A673 (cell line): ENCODE results near the gene RBM25.

Source experiments
- EZH2 ChIP-seq: fragments of 200-600 bp; sonication (generic); IDR thresholded peaks from 2 replicates; pipeline ENCODE4 v1.6.1; 2017; ENCODE audit warnings: borderline replicate concordance, low read depth, mild to moderate bottlenecking, mixed read lengths, antibody characterized with exemption, low read length; ENCODE audit not compliant: poor library complexity, severe bottlenecking
- TF ChIP-seq, protein P1 (sequence below): fragments of 300-800, 200-600 bp; sonication (generic); conservative IDR thresholded peaks from 2 replicates; pipeline ENCODE4 v1.5.1; 2017; ENCODE audit warnings: low read depth, mild to moderate bottlenecking, antibody characterized with exemption, low read length, moderate library complexity, mixed read lengths

DNA sequence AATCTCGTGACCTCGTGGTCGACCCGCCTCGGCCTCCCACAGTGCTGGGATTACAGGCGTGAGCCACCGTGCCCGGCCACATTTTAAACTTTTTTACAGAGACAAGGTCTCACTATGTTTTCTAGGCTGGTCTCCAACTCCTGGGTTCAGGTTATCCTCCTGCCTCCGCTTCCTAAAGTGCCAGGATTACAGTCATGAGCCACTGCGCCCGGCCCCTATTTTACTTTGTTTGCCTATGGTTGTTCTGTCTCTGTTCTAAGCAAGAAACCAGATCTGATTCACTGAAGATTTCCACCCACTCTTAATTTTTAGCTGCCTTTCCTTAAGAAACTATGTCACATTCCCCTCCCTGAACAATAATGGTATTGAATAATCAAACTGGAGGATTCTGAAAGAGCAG is 39.1 kb downstream of the RBM25 start:
- TF ChIP-seq, protein P1, sequence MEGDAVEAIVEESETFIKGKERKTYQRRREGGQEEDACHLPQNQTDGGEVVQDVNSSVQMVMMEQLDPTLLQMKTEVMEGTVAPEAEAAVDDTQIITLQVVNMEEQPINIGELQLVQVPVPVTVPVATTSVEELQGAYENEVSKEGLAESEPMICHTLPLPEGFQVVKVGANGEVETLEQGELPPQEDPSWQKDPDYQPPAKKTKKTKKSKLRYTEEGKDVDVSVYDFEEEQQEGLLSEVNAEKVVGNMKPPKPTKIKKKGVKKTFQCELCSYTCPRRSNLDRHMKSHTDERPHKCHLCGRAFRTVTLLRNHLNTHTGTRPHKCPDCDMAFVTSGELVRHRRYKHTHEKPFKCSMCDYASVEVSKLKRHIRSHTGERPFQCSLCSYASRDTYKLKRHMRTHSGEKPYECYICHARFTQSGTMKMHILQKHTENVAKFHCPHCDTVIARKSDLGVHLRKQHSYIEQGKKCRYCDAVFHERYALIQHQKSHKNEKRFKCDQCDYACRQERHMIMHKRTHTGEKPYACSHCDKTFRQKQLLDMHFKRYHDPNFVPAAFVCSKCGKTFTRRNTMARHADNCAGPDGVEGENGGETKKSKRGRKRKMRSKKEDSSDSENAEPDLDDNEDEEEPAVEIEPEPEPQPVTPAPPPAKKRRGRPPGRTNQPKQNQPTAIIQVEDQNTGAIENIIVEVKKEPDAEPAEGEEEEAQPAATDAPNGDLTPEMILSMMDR = no peak
- no peak for TF ChIP-seq EZH2
